SJCRH30 (cell line): Measurements from ENCODE around the gene RBFOX1. TPM values are rescaled to one million over a fixed set of nuclear protein-coding genes. Genes with fewer than 3 reads are reported as not detected.

Experiments used
- DNase-seq, 2 experiments: peaks; one replicate each; pipeline ENCODE4 v3.0.0-alpha.2; 2015 to 2020
- H3K27ac ChIP-seq: fragments of 250-450 bp; sonication (Bioruptor Pico); 2 replicates; pipeline ENCODE4 v1.5.1; 2020; ENCODE audit warnings: mild to moderate bottlenecking, moderate library complexity
- H3K27me3 ChIP-seq: fragments of 250-450 bp; sonication (Bioruptor Pico); 2 replicates; pipeline ENCODE4 v1.5.1; 2020; ENCODE audit warnings: mild to moderate bottlenecking, moderate library complexity
- H3K36me3 ChIP-seq: fragments of 250-450 bp; sonication (Bioruptor Pico); 2 replicates; pipeline ENCODE4 v1.5.1; 2020; ENCODE audit warnings: mild to moderate bottlenecking, moderate library complexity
- H3K4me1 ChIP-seq: fragments of 250-450 bp; sonication (Bioruptor Pico); 2 replicates; pipeline ENCODE4 v1.5.1; 2020; ENCODE audit warnings: mild to moderate bottlenecking, moderate library complexity
- H3K4me3 ChIP-seq: fragments of 250-450 bp; sonication (Bioruptor Pico); 2 replicates; pipeline ENCODE4 v1.5.1; 2020; ENCODE audit warnings: mild to moderate bottlenecking, moderate library complexity
- H3K9me3 ChIP-seq: fragments of 250-450 bp; sonication (Bioruptor Pico); replicated peaks from 2 replicates; pipeline ENCODE4 v1.5.1; 2020; ENCODE audit warnings: mild to moderate bottlenecking, moderate library complexity
- total RNA-seq: library from RNA; depleted of rRNA; stranded (reverse); fragments of >200 nt; shearing (Covaris generic); gene quantifications from 2 replicates; pipeline ENCODE4 v1.2.3, GENCODE V29; 2014

Gene RBFOX1
- total RNA-seq, 1 experiment from 2014 or later: 11.6 TPM

GRCh38 chr16:7511549-7512260, 179.1 kb downstream of the RBFOX1 start:
- DNase-seq: no peak

GRCh38 chr16:7512503-7512902, 179.9 kb downstream of the RBFOX1 start:
- H3K4me1 ChIP-seq: peaks cover 16% of the 10 kb centered on the region; the same call in 1 of the 2 replicates

More at GRCh38 chr16:7511549-7512260, 179.1 kb downstream of the RBFOX1 start:
- H3K36me3 ChIP-seq: no peaks in the 10 kb centered on the region
- H3K4me3 ChIP-seq: no peak overlapping the region
- H3K27me3 ChIP-seq: no peaks in the 10 kb centered on the region
- H3K9me3 ChIP-seq: no peaks in the 10 kb centered on the region
- no peak overlapping the region for H3K27ac ChIP-seq
- H3K4me1 ChIP-seq: peaks cover 16% of the 10 kb centered on the region; the same call in 1 of the 2 replicates

GRCh38 chr16:7513429-7513828, 180.8 kb downstream of the RBFOX1 start:
- peak; percentile 32 to 63 for DNase-seq
- Histone ChIP-seq H3K9me3 (no peaks in the 10 kb centered on the region), H3K27me3 (no peaks in the 10 kb centered on the region), H3K4me3 (no peak overlapping the region), H3K36me3 (no peaks in the 10 kb centered on the region), H3K27ac (no peak overlapping the region), H3K4me1 (peaks cover 16% of the 10 kb centered on the region; the same call in 1 of the 2 replicates)

More at GRCh38 chr16:7512503-7512902, 179.9 kb downstream of the RBFOX1 start:
- Histone ChIP-seq H3K27me3 (no peaks in the 10 kb centered on the region), H3K9me3 (no peaks in the 10 kb centered on the region), H3K36me3 (no peaks in the 10 kb centered on the region), H3K27ac (no peak overlapping the region), H3K4me3 (no peak overlapping the region)
- DNase-seq: no peak

- Histone ChIP-seq H3K4me3 (no peak overlapping the region), H3K9me3 (no peaks in the 10 kb centered on the region), H3K4me1 (0 out of 2 replicates have a peak, but pooled peaks cover 2% of the 10 kb centered on the region), H3K27ac (no peak overlapping the region), H3K27me3 (no peaks in the 10 kb centered on the region), H3K36me3 (no peaks in the 10 kb centered on the region)
- no peak for DNase-seq
Measured at GRCh38 chr16:7515543-7515942, 182.9 kb downstream of the RBFOX1 start.

GRCh38 chr16:7517496-7517895, 184.9 kb downstream of the RBFOX1 start:
- no peak overlapping the region for H3K4me3 ChIP-seq
- H3K36me3 ChIP-seq: no peaks in the 10 kb centered on the region
- no peaks in the 10 kb centered on the region for H3K4me1 ChIP-seq
- H3K27me3 ChIP-seq: no peaks in the 10 kb centered on the region
- no peak overlapping the region for H3K27ac ChIP-seq
- DNase-seq: no peak
- H3K9me3 ChIP-seq: no peaks in the 10 kb centered on the region

GRCh38 chr16:7518158-7518557, 185.5 kb downstream of the RBFOX1 start:
- H3K9me3 ChIP-seq: no peaks in the 10 kb centered on the region
- H3K4me3 ChIP-seq: no peak overlapping the region
- no peaks in the 10 kb centered on the region for H3K36me3 ChIP-seq
- no peaks in the 10 kb centered on the region for H3K27me3 ChIP-seq
- H3K27ac ChIP-seq: no peak overlapping the region
- no peak for DNase-seq
- no peaks in the 10 kb centered on the region for H3K4me1 ChIP-seq

- no peak overlapping the region for H3K4me3 ChIP-seq
- no peaks in the 10 kb centered on the region for H3K27me3 ChIP-seq
- no peaks in the 10 kb centered on the region for H3K4me1 ChIP-seq
- no peaks in the 10 kb centered on the region for H3K36me3 ChIP-seq
- no peaks in the 10 kb centered on the region for H3K9me3 ChIP-seq
- DNase-seq: no peak
- no peak overlapping the region for H3K27ac ChIP-seq
Measured at GRCh38 chr16:7521834-7522233, 189.2 kb downstream of the RBFOX1 start.

GRCh38 chr16:7524419-7524818, 191.8 kb downstream of the RBFOX1 start:
- Histone ChIP-seq H3K4me3 (no peak overlapping the region), H3K36me3 (no peaks in the 10 kb centered on the region), H3K9me3 (no peaks in the 10 kb centered on the region), H3K4me1 (no peaks in the 10 kb centered on the region), H3K27me3 (no peaks in the 10 kb centered on the region), H3K27ac (no peak overlapping the region)
- DNase-seq: no peak

- H3K27ac ChIP-seq: no peak overlapping the region
- H3K36me3 ChIP-seq: no peaks in the 10 kb centered on the region
- no peak overlapping the region for H3K4me3 ChIP-seq
- H3K4me1 ChIP-seq: no peaks in the 10 kb centered on the region
- no peaks in the 10 kb centered on the region for H3K9me3 ChIP-seq
- DNase-seq: no peak
- no peaks in the 10 kb centered on the region for H3K27me3 ChIP-seq
Measured at GRCh38 chr16:7526736-7527135, 194.1 kb downstream of the RBFOX1 start.

- no peaks in the 10 kb centered on the region for H3K4me1 ChIP-seq
- no peak for DNase-seq
- H3K27ac ChIP-seq: no peak overlapping the region
- H3K36me3 ChIP-seq: no peaks in the 10 kb centered on the region
- H3K27me3 ChIP-seq: no peaks in the 10 kb centered on the region
- H3K9me3 ChIP-seq: no peaks in the 10 kb centered on the region
- no peak overlapping the region for H3K4me3 ChIP-seq
Measured at GRCh38 chr16:7532534-7532933, 199.9 kb downstream of the RBFOX1 start.

GRCh38 chr16:7534749-7535148, 202.1 kb downstream of the RBFOX1 start:
- Histone ChIP-seq H3K4me3 (no peak overlapping the region), H3K4me1 (no peaks in the 10 kb centered on the region), H3K36me3 (no peaks in the 10 kb centered on the region), H3K9me3 (no peaks in the 10 kb centered on the region), H3K27ac (no peak overlapping the region), H3K27me3 (no peaks in the 10 kb centered on the region)
- DNase-seq: no peak

GRCh38 chr16:7541026-7541425, 208.4 kb downstream of the RBFOX1 start:
- no peaks in the 10 kb centered on the region for H3K4me1 ChIP-seq
- H3K9me3 ChIP-seq: no peaks in the 10 kb centered on the region
- no peak overlapping the region for H3K4me3 ChIP-seq
- H3K27ac ChIP-seq: no peak overlapping the region
- no peaks in the 10 kb centered on the region for H3K27me3 ChIP-seq
- no peak for DNase-seq
- no peaks in the 10 kb centered on the region for H3K36me3 ChIP-seq

GRCh38 chr16:7545251-7545650, 212.6 kb downstream of the RBFOX1 start:
- Histone ChIP-seq H3K4me3 (no peak overlapping the region), H3K4me1 (no peaks in the 10 kb centered on the region), H3K27ac (no peak overlapping the region), H3K36me3 (no peaks in the 10 kb centered on the region), H3K27me3 (no peaks in the 10 kb centered on the region), H3K9me3 (no peaks in the 10 kb centered on the region)
- no peak for DNase-seq

GRCh38 chr16:7546948-7547347, 214.3 kb downstream of the RBFOX1 start:
- H3K27me3 ChIP-seq: no peaks in the 10 kb centered on the region
- DNase-seq: no peak
- no peaks in the 10 kb centered on the region for H3K4me1 ChIP-seq
- no peaks in the 10 kb centered on the region for H3K9me3 ChIP-seq
- H3K36me3 ChIP-seq: no peaks in the 10 kb centered on the region
- H3K27ac ChIP-seq: no peak overlapping the region
- H3K4me3 ChIP-seq: no peak overlapping the region

- H3K27ac ChIP-seq: no peak overlapping the region
- DNase-seq: no peak
Measured at GRCh38 chr16:7547736-7548135, 215.1 kb downstream of the RBFOX1 start.

GRCh38 chr16:7548796-7549318, 216.2 kb downstream of the RBFOX1 start:
- DNase-seq: no peak
- Histone ChIP-seq H3K27ac (no peak overlapping the region), H3K4me3 (no peak overlapping the region), H3K36me3 (no peaks in the 10 kb centered on the region), H3K9me3 (no peaks in the 10 kb centered on the region), H3K27me3 (no peaks in the 10 kb centered on the region), H3K4me1 (no peaks in the 10 kb centered on the region)

More at GRCh38 chr16:7547736-7548135, 215.1 kb downstream of the RBFOX1 start:
- Histone ChIP-seq H3K9me3 (no peaks in the 10 kb centered on the region), H3K36me3 (no peaks in the 10 kb centered on the region), H3K4me1 (no peaks in the 10 kb centered on the region), H3K27me3 (no peaks in the 10 kb centered on the region), H3K4me3 (no peak overlapping the region)
